Glutamatergic neuron (in vitro differentiated cells): ENCODE data around the gene ERCC6L. TPM values are rescaled to one million over a fixed set of nuclear protein-coding genes. Genes with fewer than 3 reads are reported as not detected.

Experiments
- DNase-seq: peaks from one replicate; pipeline ENCODE4 v3.0.0; 2022
- H3K27ac Mint-ChIP-seq: one replicate; pipeline ENCODE4 v1.8.0; 2020; ENCODE audit warnings: mild to moderate bottlenecking, mixed read lengths, inconsistent platforms; ENCODE audit not compliant: unreplicated experiment
- H3K27me3 Mint-ChIP-seq: one replicate; pipeline ENCODE4 v1.8.0; 2020; ENCODE audit warnings: mild to moderate bottlenecking, moderate library complexity, mixed read lengths, inconsistent platforms; ENCODE audit not compliant: unreplicated experiment
- H3K36me3 Mint-ChIP-seq: one replicate; pipeline ENCODE4 v1.8.0; 2020; ENCODE audit warnings: mild to moderate bottlenecking, mixed read lengths, inconsistent platforms; ENCODE audit not compliant: unreplicated experiment
- H3K4me1 Mint-ChIP-seq: one replicate; pipeline ENCODE4 v1.8.0; 2020; ENCODE audit warnings: mild to moderate bottlenecking, low read depth, mixed read lengths, inconsistent platforms; ENCODE audit not compliant: unreplicated experiment
- H3K4me3 Mint-ChIP-seq: one replicate; pipeline ENCODE4 v1.8.0; 2020; ENCODE audit warnings: mild to moderate bottlenecking, mixed read lengths, inconsistent platforms; ENCODE audit not compliant: unreplicated experiment
- H3K9me3 Mint-ChIP-seq: one replicate; pipeline ENCODE4 v1.8.0; 2020; ENCODE audit warnings: mild to moderate bottlenecking, moderate library complexity, mixed read lengths, inconsistent platforms; ENCODE audit not compliant: unreplicated experiment
- total RNA-seq: library from RNA; stranded (reverse); fragmentation: NEBNext Ultra II Directional; extraction: Animal tissue kit (Norgen Biotek cat#: 25700); gene quantifications from one replicate; pipeline ENCODE4 v1.2.1, GENCODE V29; 2021; ENCODE audit not compliant: unreplicated experiment
- TF ChIP-seq, protein P1 (sequence below): fragments of 200-600 bp; sonication (generic); IDR thresholded peaks from one replicate; pipeline ENCODE4 v1.5.0; 2021; ENCODE audit not compliant: partially characterized antibody, unreplicated experiment

Gene ERCC6L
- total RNA-seq, 1 donor from 2014 or later = 1.2 TPM

DNA sequence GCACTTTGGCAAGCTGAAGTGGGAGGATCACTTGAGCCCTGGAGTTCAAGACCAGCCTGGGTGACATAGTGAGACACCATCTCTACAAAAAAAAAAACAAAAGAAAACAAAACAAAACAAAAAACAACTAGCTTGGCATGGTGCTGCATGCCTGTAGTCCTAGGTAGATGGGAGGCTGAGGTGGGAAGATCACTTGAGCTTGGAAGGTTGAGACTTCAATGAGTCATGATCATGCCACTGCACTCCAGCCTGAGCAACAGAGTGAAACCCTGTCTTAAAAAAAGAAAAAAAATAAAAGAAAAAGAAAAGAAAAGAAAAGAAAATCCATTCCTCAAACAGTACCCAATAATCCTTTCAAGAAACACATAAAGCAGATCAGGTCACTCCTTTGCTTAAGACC, 14.9 kb upstream of the ERCC6L start:
- TF ChIP-seq, protein P1, sequence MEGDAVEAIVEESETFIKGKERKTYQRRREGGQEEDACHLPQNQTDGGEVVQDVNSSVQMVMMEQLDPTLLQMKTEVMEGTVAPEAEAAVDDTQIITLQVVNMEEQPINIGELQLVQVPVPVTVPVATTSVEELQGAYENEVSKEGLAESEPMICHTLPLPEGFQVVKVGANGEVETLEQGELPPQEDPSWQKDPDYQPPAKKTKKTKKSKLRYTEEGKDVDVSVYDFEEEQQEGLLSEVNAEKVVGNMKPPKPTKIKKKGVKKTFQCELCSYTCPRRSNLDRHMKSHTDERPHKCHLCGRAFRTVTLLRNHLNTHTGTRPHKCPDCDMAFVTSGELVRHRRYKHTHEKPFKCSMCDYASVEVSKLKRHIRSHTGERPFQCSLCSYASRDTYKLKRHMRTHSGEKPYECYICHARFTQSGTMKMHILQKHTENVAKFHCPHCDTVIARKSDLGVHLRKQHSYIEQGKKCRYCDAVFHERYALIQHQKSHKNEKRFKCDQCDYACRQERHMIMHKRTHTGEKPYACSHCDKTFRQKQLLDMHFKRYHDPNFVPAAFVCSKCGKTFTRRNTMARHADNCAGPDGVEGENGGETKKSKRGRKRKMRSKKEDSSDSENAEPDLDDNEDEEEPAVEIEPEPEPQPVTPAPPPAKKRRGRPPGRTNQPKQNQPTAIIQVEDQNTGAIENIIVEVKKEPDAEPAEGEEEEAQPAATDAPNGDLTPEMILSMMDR = no peak
- no peak for DNase-seq
- H3K4me1 Mint-ChIP-seq = peaks cover 6% of the 10 kb centered on the region
- H3K27ac Mint-ChIP-seq = no peak overlapping the region
- H3K9me3 Mint-ChIP-seq = peaks cover 3% of the 10 kb centered on the region
- H3K4me3 Mint-ChIP-seq = no peak overlapping the region
- H3K36me3 Mint-ChIP-seq = no peaks in the 10 kb centered on the region
- no peaks in the 10 kb centered on the region for H3K27me3 Mint-ChIP-seq

DNA sequence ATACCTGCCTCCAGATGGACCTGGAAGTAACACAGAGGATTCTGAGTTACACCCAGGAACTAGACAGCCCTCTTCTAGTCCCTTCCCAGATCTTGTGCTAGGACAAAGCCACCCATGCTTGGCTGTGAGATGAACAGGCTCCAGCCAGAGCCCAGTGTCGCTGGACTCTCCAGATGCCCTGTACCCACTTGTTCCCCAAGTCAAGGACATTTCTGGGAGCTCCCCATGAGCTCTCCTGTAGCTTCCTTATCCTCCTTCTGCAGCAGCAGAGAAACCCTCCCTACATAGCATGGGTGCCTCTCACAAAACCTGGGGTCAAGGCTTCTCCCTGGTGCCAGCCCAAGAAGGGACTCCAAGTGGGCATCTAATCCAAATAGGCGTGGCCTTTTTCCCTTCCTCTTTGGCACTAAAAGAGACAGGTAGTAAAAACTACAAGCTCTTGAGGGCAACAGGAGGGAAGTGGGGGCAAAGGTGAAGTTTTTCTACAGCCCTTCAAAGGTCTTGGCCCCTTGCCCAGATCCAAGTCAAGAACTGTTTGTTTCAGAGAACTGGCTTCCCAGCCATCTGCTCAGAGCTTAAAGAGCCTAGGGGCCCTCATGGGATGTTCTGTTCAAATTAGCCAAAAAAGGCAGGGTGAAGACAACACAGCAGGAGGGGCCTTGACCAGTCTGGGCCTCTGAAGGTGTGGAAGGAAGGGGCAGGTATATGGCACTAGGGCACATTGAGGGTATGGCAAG, 8.5 kb upstream of the ERCC6L start:
- H3K4me3 Mint-ChIP-seq = no peak overlapping the region
- no peaks in the 10 kb centered on the region for H3K9me3 Mint-ChIP-seq
- no peak for DNase-seq
- H3K36me3 Mint-ChIP-seq = no peaks in the 10 kb centered on the region
- H3K4me1 Mint-ChIP-seq = no peaks in the 10 kb centered on the region
- H3K27ac Mint-ChIP-seq = no peak overlapping the region
- H3K27me3 Mint-ChIP-seq = peaks cover 3% of the 10 kb centered on the region
- TF ChIP-seq, protein P1 = no peak

DNA sequence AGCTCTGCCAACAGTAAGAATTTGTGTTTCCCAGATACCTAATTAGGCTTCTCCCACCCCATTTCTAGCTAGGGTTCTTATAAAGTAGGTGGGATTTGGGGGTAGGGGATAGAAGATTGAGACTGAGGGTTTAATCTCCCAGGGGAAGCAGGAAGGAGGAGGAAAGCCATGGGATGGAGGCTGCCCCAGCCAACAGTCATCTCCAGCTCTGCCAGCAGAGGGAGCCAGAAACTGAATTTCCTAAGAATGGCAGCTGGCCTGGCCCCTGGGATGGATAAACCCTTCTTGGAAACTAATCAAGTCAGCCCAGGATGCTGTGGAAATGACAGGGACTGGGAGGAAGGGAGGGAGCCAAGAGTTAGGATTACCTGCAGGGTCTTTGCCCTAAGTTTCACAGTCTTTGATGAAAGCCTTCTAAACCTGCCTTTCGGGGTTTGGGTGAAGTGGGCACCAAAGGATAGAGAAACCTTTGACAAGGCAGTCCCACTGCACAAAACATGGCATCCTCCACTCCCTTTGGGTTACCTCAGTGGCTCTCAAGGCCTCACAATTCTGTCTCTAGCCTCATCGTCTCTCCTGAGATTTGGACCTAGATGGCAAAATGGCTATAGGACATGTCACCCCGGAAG, 6.7 kb upstream of the ERCC6L start:
- no peaks in the 10 kb centered on the region for H3K36me3 Mint-ChIP-seq
- H3K4me1 Mint-ChIP-seq = no peaks in the 10 kb centered on the region
- H3K9me3 Mint-ChIP-seq = no peaks in the 10 kb centered on the region
- H3K4me3 Mint-ChIP-seq = no peak overlapping the region
- peaks cover 3% of the 10 kb centered on the region for H3K27me3 Mint-ChIP-seq
- TF ChIP-seq, protein P1 = peak; percentile 76
- peak; percentile 72 for DNase-seq
- H3K27ac Mint-ChIP-seq = no peak overlapping the region

DNA sequence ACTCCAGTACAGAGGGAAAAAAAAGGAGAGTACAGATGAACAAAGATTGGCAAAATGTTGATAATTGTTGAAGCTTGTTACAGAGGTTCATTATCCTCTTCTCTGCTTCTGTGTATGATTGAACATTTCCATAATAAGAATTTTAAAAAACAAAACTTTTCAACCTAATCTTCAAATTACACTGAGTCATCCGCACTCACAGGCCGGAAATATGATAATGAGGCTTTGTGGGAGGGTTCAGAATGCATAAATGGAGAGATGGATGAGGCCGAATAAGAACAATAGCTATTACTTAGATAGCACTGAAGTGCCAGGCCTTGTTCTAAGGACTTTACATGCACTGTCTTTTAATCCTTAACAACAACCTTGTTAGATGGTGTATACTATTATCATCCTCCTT, 4.6 kb upstream of the ERCC6L start:
- no peak for DNase-seq
- peaks cover 6% of the 10 kb centered on the region for H3K27me3 Mint-ChIP-seq
- TF ChIP-seq, protein P1 = no peak
- no peaks in the 10 kb centered on the region for H3K9me3 Mint-ChIP-seq
- H3K4me3 Mint-ChIP-seq = no peak overlapping the region
- no peak overlapping the region for H3K27ac Mint-ChIP-seq
- H3K4me1 Mint-ChIP-seq = no peaks in the 10 kb centered on the region
- H3K36me3 Mint-ChIP-seq = no peaks in the 10 kb centered on the region

DNA sequence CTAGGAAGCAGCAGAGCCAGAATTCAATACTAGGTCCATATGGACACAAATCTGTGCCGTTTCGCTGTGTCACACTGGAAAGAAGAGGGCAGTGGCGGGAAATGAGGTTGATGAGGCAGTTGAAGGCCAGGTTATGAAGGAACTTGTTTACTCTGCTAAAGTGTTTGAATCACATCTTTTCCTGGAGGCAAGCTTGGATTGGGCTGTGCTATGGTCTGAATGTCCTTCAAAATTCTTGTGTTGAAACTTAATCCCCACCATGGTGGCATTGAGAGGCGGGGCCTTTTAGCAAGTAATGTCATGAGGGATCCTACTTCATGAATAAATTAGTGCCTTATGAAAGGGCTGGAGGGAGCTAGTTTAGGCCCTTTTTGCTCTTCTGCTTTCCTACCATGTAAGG, 2.1 kb upstream of the ERCC6L start:
- Mint-ChIP-seq H3K9me3 (no peaks in the 10 kb centered on the region), H3K4me3 (no peak overlapping the region), H3K4me1 (no peaks in the 10 kb centered on the region), H3K36me3 (no peaks in the 10 kb centered on the region), H3K27ac (no peak overlapping the region), H3K27me3 (peaks cover 4% of the 10 kb centered on the region)
- no peak for DNase-seq
- TF ChIP-seq, protein P1 = no peak
